IPS DF 6.9 (cell line): ENCODE data around the gene OR51D1.

Experiments used
- DNase-seq: peaks from one replicate; pipeline ENCODE4 v3.0.0-alpha.2; 2013; ENCODE audit warnings: low read depth, low spot score
- H3K27ac ChIP-seq: one replicate; pipeline ENCODE4 v1.5.1; 2013; ENCODE audit warnings: low read length, control low read depth
- H3K27me3 ChIP-seq: 2 replicates; pipeline ENCODE4 v1.6.1; 2013; ENCODE audit warnings: mild to moderate bottlenecking, low read length; ENCODE audit not compliant: control insufficient read depth, insufficient read depth
- H3K36me3 ChIP-seq: 2 replicates; pipeline ENCODE4 v1.6.1; 2013; ENCODE audit warnings: low read length; ENCODE audit not compliant: control insufficient read depth, insufficient read depth
- H3K4me1 ChIP-seq: 2 replicates; pipeline ENCODE4 v1.6.1; 2013; ENCODE audit warnings: low read length; ENCODE audit not compliant: control insufficient read depth, insufficient read depth
- H3K4me3 ChIP-seq: 2 replicates; pipeline ENCODE4 v1.5.1; 2013; ENCODE audit warnings: mild to moderate bottlenecking, low read length
- H3K9me3 ChIP-seq: 2 replicates; pipeline ENCODE4 v1.6.1; 2013; ENCODE audit warnings: low read length, inconsistent platforms; ENCODE audit not compliant: control insufficient read depth, insufficient read depth
- WGBS: extraction: QIAGEN DNeasy Blood & Tissue Kit; methylation state at CpG from one replicate; pipeline ENCODE4 v1.1.7; 2013; ENCODE audit warnings: mixed read lengths, missing lambda C conversion rate; ENCODE audit not compliant: insufficient read length, insufficient coverage; 5-methylcytosine and 5-hydroxymethylcytosine counted together

Gene OR51D1

GRCh38 chr11:4636962-4637661, at the start of gene OR51D1:
OR51D1 (plus strand) TSS chr11:4637477; CDS start chr11:4639791, 2,314 bp downstream.
- no peak within 1 kb of the TSS for H3K4me3 ChIP-seq
- WGBS, result no CpG with 5 or more reads among the region's 21 CpGs
- no peaks in the 10 kb centered on the region for H3K36me3 ChIP-seq
- no peak within 1 kb of the TSS for H3K27ac ChIP-seq
- peak; percentile 88 for DNase-seq
- H3K4me1 ChIP-seq, result no peaks in the 10 kb centered on the region
- no peaks in the 10 kb centered on the region for H3K9me3 ChIP-seq
- H3K27me3 ChIP-seq, result no peaks in the 10 kb centered on the region

GRCh38 chr11:4589017-4589416, 48.3 kb upstream of the OR51D1 start:
- no peak overlapping the region for H3K4me3 ChIP-seq
- no peak for DNase-seq
- H3K4me1 ChIP-seq, result no peaks in the 10 kb centered on the region
- no peaks in the 10 kb centered on the region for H3K27me3 ChIP-seq
- H3K27ac ChIP-seq, result no peak overlapping the region
- H3K36me3 ChIP-seq, result no peaks in the 10 kb centered on the region
- no peaks in the 10 kb centered on the region for H3K9me3 ChIP-seq
- WGBS, result no CpG with 5 or more reads among the region's 3 CpGs

- Histone ChIP-seq H3K4me3 (no peak within 1 kb of the TSS), H3K27me3 (no peaks in the 10 kb centered on the region), H3K27ac (no peak within 1 kb of the TSS), H3K9me3 (no peaks in the 10 kb centered on the region), H3K36me3 (no peaks in the 10 kb centered on the region), H3K4me1 (no peaks in the 10 kb centered on the region)
- WGBS, result no CpG with 5 or more reads among the region's 1 CpG
- DNase-seq, result no peak
These were observed 43.5 kb upstream of the OR51D1 start, which contains the start of gene OR52I1 for GRCh38 chr11:4593739-4594138. OR52I1 (plus strand) TSS chr11:4594039; CDS start chr11:4594039, 0 bp downstream.

GRCh38 chr11:4605057-4605456, 32.2 kb upstream of the OR51D1 start:
- no peak overlapping the region for H3K27ac ChIP-seq
- no peaks in the 10 kb centered on the region; the same call in 1 of the 2 replicates for H3K36me3 ChIP-seq
- H3K4me1 ChIP-seq, result no peaks in the 10 kb centered on the region
- H3K9me3 ChIP-seq, result no peaks in the 10 kb centered on the region
- no peak for DNase-seq
- no peaks in the 10 kb centered on the region for H3K27me3 ChIP-seq
- no CpG with 5 or more reads among the region's 4 CpGs for whole genome bisulfite sequencing
- no peak overlapping the region for H3K4me3 ChIP-seq

GRCh38 chr11:4606231-4607015, 30.9 kb upstream of the OR51D1 start:
- no CpG with 5 or more reads among the region's 1 CpG for WGBS
- no peaks in the 10 kb centered on the region for H3K4me1 ChIP-seq
- no peak overlapping the region for H3K4me3 ChIP-seq
- no peaks in the 10 kb centered on the region for H3K9me3 ChIP-seq
- H3K36me3 ChIP-seq, result no peaks in the 10 kb centered on the region; the same call in 1 of the 2 replicates
- H3K27ac ChIP-seq, result no peak overlapping the region
- no peak for DNase-seq
- no peaks in the 10 kb centered on the region for H3K27me3 ChIP-seq

- no peak for DNase-seq
- WGBS, result no CpG with 5 or more reads among the region's 6 CpGs
These were observed 30.2 kb upstream of the OR51D1 start for GRCh38 chr11:4607096-4607495.

GRCh38 chr11:4607781-4608666, 29.3 kb upstream of the OR51D1 start, which contains the start of gene TRIM68:
TRIM68 (minus strand) TSS chr11:4608231; CDS start chr11:4605504, 2,727 bp downstream.
- DNase-seq, result peak; percentile 76
- Histone ChIP-seq H3K9me3 (no peaks in the 10 kb centered on the region), H3K27me3 (no peaks in the 10 kb centered on the region), H3K4me3 (peak within 1 kb of the TSS; percentile 74), H3K36me3 (no peaks in the 10 kb centered on the region), H3K27ac (no peak within 1 kb of the TSS), H3K4me1 (no peaks in the 10 kb centered on the region)
- WGBS, result no CpG with 5 or more reads among the region's 43 CpGs

More at GRCh38 chr11:4607096-4607495, 30.2 kb upstream of the OR51D1 start:
- Histone ChIP-seq H3K4me3 (no peak overlapping the region; the same call in 1 of the 2 replicates), H3K27ac (no peak overlapping the region), H3K36me3 (no peaks in the 10 kb centered on the region), H3K4me1 (no peaks in the 10 kb centered on the region), H3K27me3 (no peaks in the 10 kb centered on the region), H3K9me3 (no peaks in the 10 kb centered on the region)

GRCh38 chr11:4610258-4610935, 26.9 kb upstream of the OR51D1 start:
- H3K9me3 ChIP-seq, result no peaks in the 10 kb centered on the region
- no CpG with 5 or more reads among the region's 3 CpGs for WGBS
- no peak for DNase-seq
- no peaks in the 10 kb centered on the region for H3K4me1 ChIP-seq
- no peak overlapping the region for H3K4me3 ChIP-seq
- no peaks in the 10 kb centered on the region for H3K36me3 ChIP-seq
- no peak overlapping the region for H3K27ac ChIP-seq
- no peaks in the 10 kb centered on the region for H3K27me3 ChIP-seq

- Histone ChIP-seq H3K4me3 (no peak overlapping the region), H3K9me3 (no peaks in the 10 kb centered on the region), H3K4me1 (no peaks in the 10 kb centered on the region), H3K27me3 (no peaks in the 10 kb centered on the region), H3K36me3 (no peaks in the 10 kb centered on the region), H3K27ac (no peak overlapping the region)
- DNase-seq, result no peak
- WGBS, result no CpG with 5 or more reads among the region's 2 CpGs
These were observed 25.3 kb upstream of the OR51D1 start for GRCh38 chr11:4611986-4612385.
